NCI-H526 treated with DMSO at 0.1 percent for 48 hours (cell line): ENCODE measurements around the gene TTLL5.

Source experiments
- DNase-seq: peaks from one replicate; lab custom pipeline; 2025; lab: John Stamatoyannopoulos, UW

TTLL5 gene

DNA sequence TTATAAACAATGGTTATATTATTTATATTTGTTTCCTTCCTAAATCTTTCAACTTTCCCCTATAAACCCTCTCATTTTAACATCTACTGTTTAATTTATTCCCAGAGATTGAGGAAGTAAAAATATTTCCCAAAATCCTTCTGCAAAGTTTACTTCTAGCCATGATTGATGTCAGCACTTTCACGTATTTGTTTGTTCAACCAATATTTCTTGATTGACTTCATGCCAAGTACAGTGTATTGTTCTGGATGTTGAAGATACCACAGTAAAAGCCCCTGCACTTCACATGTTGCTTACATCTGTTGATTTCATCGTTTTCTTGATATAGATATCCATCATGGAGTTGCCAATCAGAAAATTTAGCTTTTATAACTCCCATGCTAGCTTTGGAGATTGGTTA lies 81.8 kb downstream of the TTLL5 start:
- DNase-seq: no peak

DNA sequence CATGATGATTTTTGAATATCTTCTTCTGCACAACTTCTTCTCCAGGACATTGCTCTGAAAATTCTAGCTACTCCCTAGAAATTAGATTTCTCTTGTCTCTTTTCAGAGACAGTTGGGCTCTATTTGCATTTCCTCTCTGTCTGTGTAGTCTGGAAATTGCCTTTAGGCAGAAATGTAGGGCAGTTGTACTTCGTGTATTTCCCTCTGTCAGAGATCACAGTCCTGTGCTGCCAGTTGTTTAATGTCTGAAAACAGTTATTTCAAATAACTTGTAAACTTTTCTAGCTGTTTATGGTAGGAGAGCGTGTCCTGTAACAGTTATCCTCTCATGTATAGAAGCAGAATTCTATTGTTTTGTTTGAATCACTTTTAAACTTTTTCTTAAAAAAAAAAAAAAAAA lies 86.9 kb downstream of the TTLL5 start:
- DNase-seq: no peak

DNA sequence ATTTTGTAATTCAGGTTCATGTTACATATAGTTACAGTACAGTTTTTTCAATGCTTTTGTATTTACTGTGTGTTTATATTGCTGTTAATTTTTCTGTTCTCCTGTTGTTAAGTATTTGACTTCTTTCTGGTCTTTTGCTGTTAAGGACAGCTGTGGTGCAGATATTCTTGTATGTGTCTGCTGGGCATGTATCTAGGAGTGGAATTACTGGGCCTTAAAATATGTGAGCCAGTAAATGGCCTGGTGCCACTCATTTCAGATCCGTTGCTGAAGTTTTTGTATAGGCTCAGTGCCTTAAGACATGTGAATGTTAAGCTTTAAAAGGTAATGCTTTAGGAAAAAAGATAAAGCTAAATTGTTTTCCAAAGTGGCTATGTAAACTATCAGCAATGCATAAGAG lies 87.3 kb downstream of the TTLL5 start:
- no peak for DNase-seq

DNA sequence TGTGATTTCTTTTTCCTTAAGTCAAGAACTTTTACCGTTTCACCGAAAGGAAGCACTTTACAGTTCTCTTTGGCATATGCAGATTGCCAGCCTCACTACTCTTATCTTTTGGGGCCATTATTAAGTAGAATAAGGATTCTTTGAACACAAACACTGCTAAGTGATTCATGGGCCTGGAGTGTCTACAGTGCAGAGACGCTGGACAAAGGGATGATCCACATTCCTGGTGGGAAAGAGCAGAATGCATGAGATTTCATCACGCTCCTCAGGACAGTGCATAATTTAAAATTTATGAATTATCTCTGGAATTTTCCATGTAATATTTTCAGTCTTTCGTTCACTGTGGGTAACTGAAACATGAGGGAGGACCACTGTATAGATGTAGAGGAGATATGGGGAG lies 90.2 kb downstream of the TTLL5 start:
- no peak for DNase-seq

DNA sequence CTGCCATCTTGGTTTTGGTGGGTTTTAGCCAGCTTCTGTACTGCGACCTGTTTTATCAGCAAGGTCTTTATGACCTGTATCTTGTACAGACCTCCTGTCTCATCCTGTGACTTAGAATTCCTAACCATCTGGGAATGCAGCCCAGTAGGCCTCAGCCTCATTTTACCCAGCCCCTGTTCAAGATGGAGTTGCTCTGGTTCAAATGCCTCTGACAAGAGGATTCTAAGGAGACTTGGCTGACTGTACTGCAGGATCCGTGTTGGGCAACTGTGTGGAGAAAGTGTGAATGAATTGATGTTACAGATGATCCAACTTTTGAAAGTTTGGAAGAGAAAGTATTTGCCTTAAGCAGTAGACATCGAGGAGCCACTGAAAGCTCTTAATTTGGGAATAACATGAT lies 91.0 kb downstream of the TTLL5 start:
- no peak for DNase-seq

DNA sequence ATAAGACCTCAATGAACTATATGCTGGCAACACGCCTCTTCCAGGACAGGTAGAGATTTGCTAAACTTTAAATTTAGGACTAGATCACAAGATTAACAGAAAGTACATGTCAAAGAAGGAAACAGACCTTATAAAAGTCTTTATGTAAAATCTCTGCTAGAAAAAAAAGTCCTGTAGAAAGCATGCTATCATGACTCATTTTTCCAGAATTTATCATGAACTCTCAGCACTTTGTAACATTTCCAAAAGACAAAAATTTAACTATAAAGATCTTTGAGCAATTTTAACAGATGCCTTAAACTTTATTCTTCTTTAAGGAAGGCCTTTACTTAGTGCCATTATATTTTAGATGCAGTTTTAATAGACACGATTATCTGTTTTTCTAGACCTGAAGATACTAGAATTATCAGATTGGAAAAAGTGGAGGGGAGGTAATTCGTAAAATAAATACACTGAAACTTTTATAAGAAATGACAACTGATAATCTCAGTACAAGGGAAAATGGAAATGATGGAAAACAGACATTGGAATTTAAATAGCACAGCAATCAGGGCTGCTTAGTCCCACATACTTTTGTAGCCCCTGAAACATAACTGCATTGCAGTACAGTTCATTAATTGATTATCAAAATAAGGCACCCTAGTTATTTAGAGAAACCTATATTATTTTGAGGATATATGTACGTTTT lies 92.0 kb downstream of the TTLL5 start:
- DNase-seq: no peak

DNA sequence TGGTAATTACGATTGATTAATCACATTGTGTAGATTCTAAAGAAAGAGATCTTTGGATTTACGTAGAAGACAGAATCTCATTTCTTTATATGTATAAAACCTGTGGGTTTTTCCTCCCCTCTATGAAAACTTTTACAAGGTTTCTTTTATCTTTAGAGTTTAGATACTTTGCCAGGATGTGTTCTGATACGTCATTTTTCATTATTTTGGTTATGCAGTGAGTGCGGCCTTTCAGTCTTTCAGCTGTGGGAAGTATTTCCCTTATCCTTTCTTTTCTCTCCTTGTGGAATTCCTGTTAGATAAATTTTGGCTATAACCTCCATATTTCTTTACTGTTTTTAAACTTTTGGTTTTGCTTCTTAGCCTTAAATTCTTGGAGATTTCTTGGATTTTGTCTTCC lies 92.7 kb downstream of the TTLL5 start:
- no peak for DNase-seq

DNA sequence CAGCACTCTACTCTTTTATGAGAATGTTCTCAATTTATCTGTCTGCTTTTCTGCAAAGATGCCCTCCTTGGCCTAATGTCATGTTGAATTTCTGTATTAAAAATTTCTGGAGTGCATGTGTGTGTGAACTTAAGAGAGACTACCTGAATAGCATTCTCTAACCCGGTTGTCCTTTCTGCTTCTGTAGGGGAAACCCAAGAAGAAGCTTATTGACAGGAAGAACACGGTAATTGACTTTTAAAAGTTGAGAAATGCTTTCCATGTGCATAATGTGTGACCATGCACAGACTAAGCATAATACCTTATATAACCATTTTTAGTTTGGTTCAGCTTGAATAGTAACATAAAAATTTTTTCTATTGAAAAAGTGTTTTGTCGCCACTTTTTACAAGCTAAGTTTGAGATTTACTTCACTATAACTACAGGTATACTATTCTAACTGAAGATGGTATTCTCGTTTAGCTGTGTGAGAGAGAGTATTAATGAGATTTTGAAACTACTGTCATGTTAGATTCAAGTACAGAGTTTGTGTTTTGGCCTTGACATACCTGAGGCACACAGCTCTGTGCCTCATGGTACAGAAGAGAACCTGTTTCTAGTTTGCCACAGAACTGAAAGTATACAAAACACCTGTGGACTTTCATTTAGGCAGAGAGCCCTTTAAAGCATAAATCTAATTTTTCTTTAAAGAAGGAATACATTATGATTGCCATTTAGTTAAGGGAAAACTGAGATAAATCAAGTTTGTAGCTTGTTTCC lies 96.8 kb downstream of the TTLL5 start:
- no peak for DNase-seq

DNA sequence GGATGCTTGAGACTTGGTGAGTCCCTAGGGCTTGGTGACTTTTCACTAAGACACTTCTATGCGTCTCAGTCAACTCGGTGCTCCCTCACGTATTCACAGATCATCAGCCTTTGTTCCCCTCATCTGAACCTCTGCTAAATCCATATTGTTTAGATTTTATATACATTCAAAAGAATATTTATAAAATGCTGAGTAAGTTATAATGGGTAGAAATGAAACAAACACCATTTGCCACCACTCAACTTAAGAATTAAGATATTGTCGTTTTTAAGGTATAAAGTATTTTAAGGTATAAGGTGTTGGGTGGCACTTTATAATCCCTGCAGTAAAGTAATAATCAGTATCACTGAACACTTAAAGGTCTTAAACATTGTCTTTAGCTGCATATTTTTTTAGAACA lies 103.0 kb downstream of the TTLL5 start:
- DNase-seq: no peak

DNA sequence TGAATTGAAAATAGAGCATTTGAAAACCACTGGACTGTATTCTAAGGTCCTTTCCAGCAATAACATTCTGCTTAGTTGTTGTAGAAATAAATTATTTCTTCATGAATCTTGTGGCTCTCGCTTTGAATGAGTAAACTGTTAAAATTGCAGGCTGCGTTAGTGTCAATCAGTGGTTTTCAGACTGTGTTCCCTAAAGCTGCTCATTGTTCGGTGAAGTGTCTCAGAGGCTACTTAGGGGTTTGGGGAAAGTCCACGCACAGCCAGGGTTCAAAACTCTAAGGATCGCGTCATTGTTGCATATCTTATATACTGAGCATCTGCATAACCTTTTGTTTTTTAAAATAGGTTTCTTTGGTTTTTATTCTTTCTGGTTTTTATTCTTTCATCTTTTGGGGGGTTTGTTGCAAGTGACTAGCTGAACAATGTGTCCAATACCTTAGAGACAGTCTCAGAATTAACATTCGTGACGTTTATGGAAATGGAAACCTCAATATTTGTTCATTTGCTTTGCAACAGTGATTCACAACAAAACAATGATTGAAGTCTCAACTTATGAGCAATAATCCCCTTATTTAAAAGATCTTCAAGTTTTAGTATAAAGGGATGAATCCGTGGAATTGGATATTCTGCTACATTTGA lies 108.1 kb downstream of the TTLL5 start:
- no peak for DNase-seq

DNA sequence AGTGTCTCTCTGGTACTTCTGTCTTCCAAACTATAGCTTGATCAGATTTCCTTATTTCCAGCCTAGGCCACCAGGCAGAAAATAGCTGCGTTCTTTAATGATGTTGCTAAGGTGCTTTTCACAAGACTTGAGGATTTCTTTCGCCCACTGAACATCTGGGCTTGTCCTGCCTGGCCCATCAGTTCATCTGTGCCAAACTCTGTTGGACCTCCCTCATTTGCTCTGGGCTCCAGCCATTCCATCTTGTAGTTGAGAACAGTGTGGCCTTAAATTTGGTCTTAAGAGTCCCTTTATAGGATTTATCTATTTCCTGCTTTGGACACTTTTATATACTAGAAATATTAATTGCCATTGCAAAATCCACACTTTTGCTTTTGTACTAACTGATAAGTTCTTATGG lies 109.6 kb downstream of the TTLL5 start:
- DNase-seq: no peak

DNA sequence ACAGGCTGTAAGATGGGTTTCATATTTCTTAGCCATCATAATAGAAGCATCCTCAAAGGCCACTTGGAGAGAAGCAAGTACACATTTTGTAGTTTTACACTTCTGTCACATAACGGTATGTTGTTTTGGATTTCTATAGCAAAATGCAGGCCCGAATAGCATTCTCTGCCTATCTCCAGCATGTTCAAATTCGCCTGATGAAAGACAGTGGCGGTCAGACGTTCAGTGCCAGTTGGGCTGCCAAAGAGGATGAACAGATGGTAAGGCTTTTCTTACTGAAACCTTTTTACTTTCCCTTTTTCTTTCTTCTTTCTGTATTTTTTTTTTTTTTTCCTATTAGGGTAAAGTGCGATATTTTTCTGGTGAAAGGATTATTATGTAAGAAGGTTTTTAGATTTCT lies 110.5 kb downstream of the TTLL5 start:
- no peak for DNase-seq

DNA sequence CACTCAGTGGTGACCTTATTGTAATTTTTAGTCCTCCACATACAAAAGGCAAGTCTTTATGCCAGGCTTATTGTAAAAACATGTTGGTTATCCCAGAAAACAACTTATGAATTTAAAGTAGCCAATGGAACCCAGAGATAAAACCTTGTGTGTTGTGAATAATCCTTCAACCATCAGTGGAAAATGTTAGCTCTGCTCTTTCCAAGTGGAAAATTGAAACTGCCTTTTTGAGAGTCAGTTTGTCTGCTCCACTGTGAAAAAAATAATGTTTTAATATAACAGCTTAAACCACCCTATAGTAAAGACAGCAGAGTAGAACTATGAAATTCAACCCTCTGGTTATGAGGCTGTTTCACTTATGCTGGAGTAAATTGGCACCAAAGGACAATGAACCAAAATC lies 112.0 kb downstream of the TTLL5 start:
- DNase-seq: no peak

DNA sequence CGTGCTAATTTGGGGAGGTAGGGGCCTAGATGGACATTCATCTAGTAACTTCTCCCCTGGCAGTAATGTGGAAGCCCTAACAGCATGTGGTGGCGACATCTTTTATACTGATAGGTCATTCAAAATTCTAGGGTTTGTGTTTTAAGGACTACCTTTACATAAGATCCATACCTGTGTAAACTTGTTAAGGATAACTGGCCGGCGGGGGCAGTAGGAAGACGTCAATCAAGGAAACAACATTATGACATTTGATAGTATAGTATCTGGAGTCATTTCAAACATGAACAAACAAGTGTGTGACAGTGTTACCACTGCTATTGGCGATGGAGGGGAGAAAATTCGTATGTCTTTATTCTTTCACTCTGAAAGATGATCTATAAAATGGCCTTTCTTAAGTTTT lies 120.0 kb downstream of the TTLL5 start:
- no peak for DNase-seq

DNA sequence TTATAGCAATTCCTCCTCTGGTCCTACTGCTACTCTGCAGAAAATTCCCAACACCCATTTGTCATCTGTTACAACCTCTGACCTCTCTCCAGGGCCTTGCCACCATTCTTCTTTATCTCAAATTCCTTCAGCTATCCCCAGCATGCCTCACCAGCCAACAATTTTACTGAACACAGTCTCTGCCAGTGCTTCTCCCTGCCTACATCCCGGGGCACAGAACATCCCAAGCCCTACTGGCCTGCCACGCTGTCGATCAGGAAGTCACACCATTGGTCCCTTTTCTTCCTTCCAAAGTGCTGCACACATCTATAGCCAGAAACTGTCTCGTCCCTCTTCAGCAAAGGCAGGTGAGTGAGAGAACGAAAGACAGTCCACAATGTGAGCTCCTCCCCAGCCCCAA lies 122.1 kb downstream of the TTLL5 start:
- no peak for DNase-seq

DNA sequence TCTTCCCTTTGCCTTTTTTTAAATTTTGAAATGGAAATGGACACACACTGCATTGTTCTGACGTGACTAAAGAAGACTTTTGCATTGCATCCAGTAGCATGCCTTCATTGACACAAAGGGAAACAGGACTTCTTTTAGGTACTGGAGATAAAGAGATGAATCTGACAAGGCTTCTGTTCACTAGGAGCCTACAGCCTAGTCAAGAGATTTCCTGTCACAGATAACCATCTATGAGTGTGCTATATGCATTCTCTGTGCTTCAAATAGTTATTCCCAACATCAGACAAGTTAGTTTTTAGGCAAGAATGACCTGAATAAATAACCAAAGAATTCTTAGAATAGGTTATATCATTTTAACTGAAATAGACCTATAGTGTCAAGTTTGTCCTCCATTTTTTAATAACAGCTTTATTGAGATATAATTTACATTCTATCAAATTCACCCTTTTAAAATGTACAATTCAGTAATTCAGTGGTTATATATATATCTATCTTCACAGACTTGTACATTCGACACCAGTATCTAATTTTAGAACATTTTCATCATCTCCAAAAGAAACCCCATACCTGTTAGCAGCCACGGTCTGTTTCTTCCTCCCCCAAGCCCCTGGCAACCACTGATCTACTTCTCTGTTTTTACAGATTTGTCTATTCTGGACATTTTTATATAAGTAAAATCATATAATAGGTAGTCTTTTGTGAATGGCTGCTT lies 122.7 kb downstream of the TTLL5 start:
- no peak for DNase-seq

DNA sequence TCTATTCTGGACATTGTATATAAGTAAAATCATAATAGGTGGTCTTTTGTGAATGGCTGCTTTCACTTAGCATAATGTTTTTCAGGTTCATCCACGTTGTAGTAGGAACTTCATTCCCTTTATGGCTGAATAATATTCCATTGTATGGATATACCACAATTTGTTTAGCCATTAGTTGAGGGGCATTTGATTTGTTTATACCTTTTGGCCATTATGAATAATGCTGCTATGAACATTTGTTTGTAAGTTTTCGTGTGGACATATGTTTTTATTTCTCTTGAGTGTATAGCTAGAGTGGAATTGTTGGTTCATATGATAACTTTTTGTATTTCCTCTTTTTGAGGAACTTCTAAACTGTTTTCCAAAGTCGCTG lies 123.3 kb downstream of the TTLL5 start:
- DNase-seq: no peak

DNA sequence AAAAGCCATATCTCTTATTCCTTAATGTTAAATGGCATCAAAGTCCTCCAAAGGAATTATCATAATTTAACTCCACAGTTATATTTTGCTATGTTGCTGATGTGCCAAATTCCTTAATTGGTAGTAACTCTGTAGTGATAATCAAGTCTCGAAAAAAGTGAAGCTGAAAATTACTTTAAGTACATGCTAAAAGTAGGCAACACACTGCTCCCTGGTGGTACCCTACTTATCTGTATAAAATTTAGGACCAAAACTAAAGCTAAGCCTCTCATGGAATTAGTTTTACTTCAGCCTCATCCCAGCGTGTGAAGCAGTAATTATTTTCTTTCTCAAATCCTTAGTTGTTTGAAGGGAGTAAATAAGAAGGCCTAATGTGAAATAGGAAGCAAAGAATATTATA lies 132.8 kb downstream of the TTLL5 start:
- no peak for DNase-seq

DNA sequence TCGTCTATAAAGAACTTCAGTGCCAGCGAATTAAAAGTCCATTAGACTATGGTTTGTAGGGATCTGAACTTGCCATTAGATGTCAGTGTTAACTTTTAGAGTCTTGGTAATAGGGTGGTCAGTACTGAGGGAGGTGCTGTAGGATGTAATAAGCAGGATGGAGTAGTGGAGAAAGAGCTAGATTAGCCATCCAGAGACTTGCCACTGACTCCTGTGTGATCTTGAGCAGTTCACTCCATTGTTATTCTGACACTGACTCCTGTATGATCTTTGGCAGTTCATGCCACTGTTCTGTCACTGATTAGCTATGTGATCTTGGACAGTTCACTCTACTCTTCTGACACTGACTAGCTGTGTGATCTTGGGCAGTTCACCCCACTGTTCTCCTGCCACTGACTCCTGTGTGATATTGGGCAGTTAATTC lies 133.6 kb downstream of the TTLL5 start:
- no peak for DNase-seq

DNA sequence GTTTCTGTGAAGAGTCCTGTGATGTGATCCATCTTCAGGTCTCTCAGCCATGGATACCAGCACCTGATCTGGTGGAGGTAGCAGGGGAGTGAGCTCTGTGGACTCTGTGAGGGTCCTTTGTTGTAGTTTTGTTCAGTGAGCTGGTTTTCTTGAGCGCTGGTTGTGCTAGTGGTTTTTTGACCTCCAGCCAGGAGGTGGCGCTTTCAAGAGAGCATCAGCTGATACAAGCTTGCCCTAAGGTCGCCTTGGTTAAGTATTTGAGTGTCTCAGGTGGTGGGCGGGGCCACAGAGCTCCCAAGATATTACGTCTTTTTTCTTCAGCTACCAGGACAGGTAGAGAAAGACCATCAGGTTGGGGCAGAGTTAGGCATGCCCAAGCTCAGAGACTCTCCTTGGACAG lies 139.7 kb downstream of the TTLL5 start:
- no peak for DNase-seq

DNA sequence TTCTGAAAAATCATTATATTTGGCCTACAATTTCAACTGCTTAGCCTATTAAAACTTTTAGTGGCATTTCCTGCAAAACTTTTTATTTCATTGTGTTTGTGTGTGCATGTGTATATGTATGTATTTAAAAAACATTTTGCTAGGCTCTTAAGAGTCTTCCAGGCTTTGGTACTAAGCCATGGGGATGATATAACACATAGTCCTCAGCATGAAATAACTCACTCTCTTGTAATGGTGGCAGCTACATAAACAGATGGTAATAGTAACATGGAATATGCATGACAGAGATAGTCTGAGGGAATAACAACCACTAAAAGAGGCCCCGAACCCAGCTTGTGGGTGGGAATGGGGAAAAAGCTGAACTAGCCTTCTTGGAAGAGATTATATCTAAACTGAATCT lies 141.4 kb downstream of the TTLL5 start:
- DNase-seq: no peak

DNA sequence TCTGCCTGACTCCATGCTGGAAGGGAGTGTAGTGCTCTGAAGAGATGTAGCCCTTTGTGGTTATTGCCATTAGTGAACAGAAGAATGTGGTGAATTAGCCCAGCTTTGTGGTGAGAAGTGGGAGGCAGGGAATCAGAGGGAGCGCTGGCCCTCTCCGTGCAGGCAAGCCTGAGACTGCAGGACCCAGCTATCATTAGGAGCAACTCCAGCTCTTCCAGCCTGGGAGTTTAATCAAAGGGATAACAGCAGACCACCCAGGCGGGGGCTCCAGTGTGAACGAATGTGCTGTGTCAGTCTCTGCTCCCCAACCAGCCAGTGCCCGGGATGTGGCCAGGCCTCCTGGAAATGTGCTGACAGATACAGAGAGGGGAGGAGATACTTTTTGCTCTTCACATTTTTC lies 142.7 kb downstream of the TTLL5 start:
- DNase-seq: no peak
